ENCODE measurements around the gene SURF4.

GRCh38 chr9:133323211-133323610 is 52.6 kb downstream of the SURF4 start:
- TF ChIP-seq CTCF (IDR thresholded peaks at IDR 0.05; ENCODE audit: borderline replicate concordance, extremely low read depth, low read length, poor library complexity, severe bottlenecking) (no peak), EZH2 (IDR thresholded peaks at IDR 0.05; ENCODE audit: borderline replicate concordance, low read depth, low read length, severe bottlenecking) (no peak)
